ENCODE results near the gene TBC1D9B.

Gene TBC1D9B

GRCh38 chr5:179820483-179821297, 87.0 kb downstream of the TBC1D9B start, which contains the start of gene SQSTM1:
Gene SQSTM1, plus strand, starts transcription at chr5:179820905. Its CDS starts 32 bp downstream, at chr5:179820937.
- no peaks in the 10 kb centered on the region for H3K9me3 ChIP-seq (ENCODE audit: control insufficient read depth, insufficient read depth, low read length)
- peaks cover 14% of the 10 kb centered on the region for H3K4me1 ChIP-seq (ENCODE audit: control insufficient read depth, insufficient read depth, low read length)
- no peaks in the 10 kb centered on the region for H3K27me3 ChIP-seq (ENCODE audit: control insufficient read depth, insufficient read depth, low read length)
- H3K4me3 ChIP-seq (ENCODE audit: low read depth, low read length), result peak within 1 kb of the TSS; percentile 71
- H3K36me3 ChIP-seq (ENCODE audit: control insufficient read depth, insufficient read depth, low read length), result peaks cover 32% of the 10 kb centered on the region
- H3K9ac ChIP-seq (ENCODE audit: low read depth, low read length), result peak within 1 kb of the TSS; percentile 81

- Histone ChIP-seq H3K9ac (ENCODE audit: low read depth, low read length) (peak overlapping the region; percentile 47), H3K4me1 (ENCODE audit: control insufficient read depth, insufficient read depth, low read length) (peaks cover 14% of the 10 kb centered on the region), H3K4me3 (ENCODE audit: low read depth, low read length) (peak overlapping the region; percentile 45), H3K27me3 (ENCODE audit: control insufficient read depth, insufficient read depth, low read length) (no peaks in the 10 kb centered on the region), H3K36me3 (ENCODE audit: control insufficient read depth, insufficient read depth, low read length) (peaks cover 26% of the 10 kb centered on the region), H3K9me3 (ENCODE audit: control insufficient read depth, insufficient read depth, low read length) (no peaks in the 10 kb centered on the region)
Measured at GRCh38 chr5:179820127-179820482, 87.6 kb downstream of the TBC1D9B start.

GRCh38 chr5:179819296-179820126, 88.2 kb downstream of the TBC1D9B start:
- no peaks in the 10 kb centered on the region for H3K27me3 ChIP-seq (ENCODE audit: control insufficient read depth, insufficient read depth, low read length)
- peaks cover 14% of the 10 kb centered on the region for H3K4me1 ChIP-seq (ENCODE audit: control insufficient read depth, insufficient read depth, low read length)
- H3K9ac ChIP-seq (ENCODE audit: low read depth, low read length), result peak overlapping the region; percentile 47
- peaks cover 20% of the 10 kb centered on the region for H3K36me3 ChIP-seq (ENCODE audit: control insufficient read depth, insufficient read depth, low read length)
- H3K4me3 ChIP-seq (ENCODE audit: low read depth, low read length), result peak overlapping the region; percentile 45
- H3K9me3 ChIP-seq (ENCODE audit: control insufficient read depth, insufficient read depth, low read length), result no peaks in the 10 kb centered on the region

GRCh38 chr5:179818746-179819295, 88.9 kb downstream of the TBC1D9B start:
- H3K9me3 ChIP-seq (ENCODE audit: control insufficient read depth, insufficient read depth, low read length), result no peaks in the 10 kb centered on the region
- peak overlapping the region; percentile 61 for H3K4me3 ChIP-seq (ENCODE audit: low read depth, low read length)
- H3K9ac ChIP-seq (ENCODE audit: low read depth, low read length), result peak overlapping the region; percentile 70
- H3K27me3 ChIP-seq (ENCODE audit: control insufficient read depth, insufficient read depth, low read length), result no peaks in the 10 kb centered on the region
- H3K36me3 ChIP-seq (ENCODE audit: control insufficient read depth, insufficient read depth, low read length), result peaks cover 13% of the 10 kb centered on the region
- H3K4me1 ChIP-seq (ENCODE audit: control insufficient read depth, insufficient read depth, low read length), result peaks cover 17% of the 10 kb centered on the region

- H3K4me1 ChIP-seq (ENCODE audit: control insufficient read depth, insufficient read depth, low read length), result peaks cover 17% of the 10 kb centered on the region
- H3K36me3 ChIP-seq (ENCODE audit: control insufficient read depth, insufficient read depth, low read length), result peaks cover 9% of the 10 kb centered on the region
- H3K4me3 ChIP-seq (ENCODE audit: low read depth, low read length), result peak overlapping the region; percentile 61
- no peaks in the 10 kb centered on the region for H3K27me3 ChIP-seq (ENCODE audit: control insufficient read depth, insufficient read depth, low read length)
- no peaks in the 10 kb centered on the region for H3K9me3 ChIP-seq (ENCODE audit: control insufficient read depth, insufficient read depth, low read length)
- peak overlapping the region; percentile 70 for H3K9ac ChIP-seq (ENCODE audit: low read depth, low read length)
Measured at GRCh38 chr5:179817890-179818745, 89.6 kb downstream of the TBC1D9B start.

GRCh38 chr5:179817470-179817840, 90.2 kb downstream of the TBC1D9B start:
- Histone ChIP-seq H3K9me3 (ENCODE audit: control insufficient read depth, insufficient read depth, low read length) (no peaks in the 10 kb centered on the region), H3K36me3 (ENCODE audit: control insufficient read depth, insufficient read depth, low read length) (peaks cover 4% of the 10 kb centered on the region), H3K4me3 (ENCODE audit: low read depth, low read length) (peak overlapping the region; percentile 39), H3K27me3 (ENCODE audit: control insufficient read depth, insufficient read depth, low read length) (no peaks in the 10 kb centered on the region), H3K9ac (ENCODE audit: low read depth, low read length) (no peak overlapping the region), H3K4me1 (ENCODE audit: control insufficient read depth, insufficient read depth, low read length) (peaks cover 12% of the 10 kb centered on the region)

GRCh38 chr5:179816796-179817469, 90.8 kb downstream of the TBC1D9B start:
- Histone ChIP-seq H3K4me1 (ENCODE audit: control insufficient read depth, insufficient read depth, low read length) (peaks cover 12% of the 10 kb centered on the region), H3K27me3 (ENCODE audit: control insufficient read depth, insufficient read depth, low read length) (no peaks in the 10 kb centered on the region), H3K9ac (ENCODE audit: low read depth, low read length) (no peak overlapping the region), H3K36me3 (ENCODE audit: control insufficient read depth, insufficient read depth, low read length) (peaks cover 9% of the 10 kb centered on the region), H3K4me3 (ENCODE audit: low read depth, low read length) (peak overlapping the region; percentile 39), H3K9me3 (ENCODE audit: control insufficient read depth, insufficient read depth, low read length) (no peaks in the 10 kb centered on the region)

GRCh38 chr5:179816401-179816795, 91.3 kb downstream of the TBC1D9B start:
- Histone ChIP-seq H3K27me3 (ENCODE audit: control insufficient read depth, insufficient read depth, low read length) (no peaks in the 10 kb centered on the region), H3K9ac (ENCODE audit: low read depth, low read length) (no peak overlapping the region), H3K4me1 (ENCODE audit: control insufficient read depth, insufficient read depth, low read length) (peaks cover 12% of the 10 kb centered on the region), H3K9me3 (ENCODE audit: control insufficient read depth, insufficient read depth, low read length) (no peaks in the 10 kb centered on the region), H3K4me3 (ENCODE audit: low read depth, low read length) (peak overlapping the region; percentile 39), H3K36me3 (ENCODE audit: control insufficient read depth, insufficient read depth, low read length) (peaks cover 9% of the 10 kb centered on the region)

- peaks cover 9% of the 10 kb centered on the region for H3K36me3 ChIP-seq (ENCODE audit: control insufficient read depth, insufficient read depth, low read length)
- H3K9me3 ChIP-seq (ENCODE audit: control insufficient read depth, insufficient read depth, low read length), result no peaks in the 10 kb centered on the region
- H3K27me3 ChIP-seq (ENCODE audit: control insufficient read depth, insufficient read depth, low read length), result no peaks in the 10 kb centered on the region
- no peak overlapping the region for H3K9ac ChIP-seq (ENCODE audit: low read depth, low read length)
- no peak overlapping the region for H3K4me3 ChIP-seq (ENCODE audit: low read depth, low read length)
- peaks cover 12% of the 10 kb centered on the region for H3K4me1 ChIP-seq (ENCODE audit: control insufficient read depth, insufficient read depth, low read length)
Measured at GRCh38 chr5:179815491-179816249, 92.0 kb downstream of the TBC1D9B start.

GRCh38 chr5:179814090-179814489, 93.6 kb downstream of the TBC1D9B start:
- no peak overlapping the region for H3K9ac ChIP-seq (ENCODE audit: low read depth, low read length)
- H3K36me3 ChIP-seq (ENCODE audit: control insufficient read depth, insufficient read depth, low read length), result peaks cover 9% of the 10 kb centered on the region
- no peaks in the 10 kb centered on the region for H3K9me3 ChIP-seq (ENCODE audit: control insufficient read depth, insufficient read depth, low read length)
- H3K4me1 ChIP-seq (ENCODE audit: control insufficient read depth, insufficient read depth, low read length), result peaks cover 2% of the 10 kb centered on the region
- no peaks in the 10 kb centered on the region for H3K27me3 ChIP-seq (ENCODE audit: control insufficient read depth, insufficient read depth, low read length)
- H3K4me3 ChIP-seq (ENCODE audit: low read depth, low read length), result no peak overlapping the region
